Measurements from ENCODE around the gene DYNLT2B.

The DYNLT2B gene

DNA sequence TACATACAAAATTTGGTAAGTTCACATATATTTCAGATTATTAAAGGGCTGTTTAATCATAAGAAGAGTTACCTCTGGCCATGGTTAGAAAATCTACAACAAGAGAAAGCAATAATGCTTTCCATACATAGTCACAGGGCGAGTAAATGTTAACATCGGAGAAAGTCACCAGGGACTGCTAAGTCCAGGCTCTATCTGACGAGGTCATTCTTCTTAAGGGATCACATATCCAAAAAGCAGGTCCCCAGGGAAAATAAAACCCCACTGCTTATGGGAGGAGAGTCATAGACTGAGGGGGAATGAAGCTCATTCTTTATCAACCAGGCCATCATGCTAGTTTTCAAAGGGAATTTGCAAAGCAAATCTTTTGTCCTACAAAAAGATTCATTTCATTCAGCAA is 33.6 kb downstream of the DYNLT2B start:
- Histone ChIP-seq H3K4me3 (ENCODE audit: low read depth in 1 of 2, low read length in 1 of 2) (no peak overlapping the region), H3K4me1 (ENCODE audit: control insufficient read depth in 1 of 2, insufficient read depth in 1 of 2, low read depth in 1 of 2, low read length in 1 of 2) (peaks cover 51 to 53% of the 10 kb centered on the region in 2 experiments), H3K27ac (no peak overlapping the region), H3K36me3 (peaks cover 8% of the 10 kb centered on the region), H3K27me3 (no peaks in the 10 kb centered on the region), H3K9me3 (no peaks in the 10 kb centered on the region)
- TF ChIP-seq, protein P1, sequence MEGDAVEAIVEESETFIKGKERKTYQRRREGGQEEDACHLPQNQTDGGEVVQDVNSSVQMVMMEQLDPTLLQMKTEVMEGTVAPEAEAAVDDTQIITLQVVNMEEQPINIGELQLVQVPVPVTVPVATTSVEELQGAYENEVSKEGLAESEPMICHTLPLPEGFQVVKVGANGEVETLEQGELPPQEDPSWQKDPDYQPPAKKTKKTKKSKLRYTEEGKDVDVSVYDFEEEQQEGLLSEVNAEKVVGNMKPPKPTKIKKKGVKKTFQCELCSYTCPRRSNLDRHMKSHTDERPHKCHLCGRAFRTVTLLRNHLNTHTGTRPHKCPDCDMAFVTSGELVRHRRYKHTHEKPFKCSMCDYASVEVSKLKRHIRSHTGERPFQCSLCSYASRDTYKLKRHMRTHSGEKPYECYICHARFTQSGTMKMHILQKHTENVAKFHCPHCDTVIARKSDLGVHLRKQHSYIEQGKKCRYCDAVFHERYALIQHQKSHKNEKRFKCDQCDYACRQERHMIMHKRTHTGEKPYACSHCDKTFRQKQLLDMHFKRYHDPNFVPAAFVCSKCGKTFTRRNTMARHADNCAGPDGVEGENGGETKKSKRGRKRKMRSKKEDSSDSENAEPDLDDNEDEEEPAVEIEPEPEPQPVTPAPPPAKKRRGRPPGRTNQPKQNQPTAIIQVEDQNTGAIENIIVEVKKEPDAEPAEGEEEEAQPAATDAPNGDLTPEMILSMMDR (IDR thresholded peaks at IDR 0.05) = no peak

DNA sequence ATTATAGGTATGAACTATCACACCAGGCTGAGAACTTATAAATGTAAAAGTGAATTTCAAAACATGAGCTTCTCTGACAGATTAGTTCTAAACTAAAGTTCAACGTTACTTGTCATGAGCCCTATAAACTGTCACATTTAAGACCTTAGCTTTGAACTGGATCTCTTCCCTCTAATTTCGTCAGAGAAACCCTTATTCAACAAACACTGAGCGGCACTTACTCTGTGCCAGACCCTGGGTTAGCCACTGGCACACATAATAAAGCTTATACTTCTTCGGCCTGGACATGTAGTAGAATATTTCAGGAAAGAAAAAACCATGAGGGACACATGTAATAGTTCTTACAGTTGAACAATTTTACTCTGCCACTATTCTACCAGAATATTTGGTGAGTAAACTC is 36.1 kb downstream of the DYNLT2B start:
- no peaks in the 10 kb centered on the region for H3K9me3 ChIP-seq
- peak overlapping the region; percentile 44 for H3K27ac ChIP-seq
- H3K36me3 ChIP-seq = peaks cover 8% of the 10 kb centered on the region
- H3K4me1 ChIP-seq (ENCODE audit: control insufficient read depth in 1 of 2, insufficient read depth in 1 of 2, low read depth in 1 of 2, low read length in 1 of 2) = peaks cover 57 to 68% of the 10 kb centered on the region in 2 experiments
- no peak overlapping the region for H3K4me3 ChIP-seq (ENCODE audit: low read depth in 1 of 2, low read length in 1 of 2)
- TF ChIP-seq, protein P1 (IDR thresholded peaks at IDR 0.05) = no peak
- no peaks in the 10 kb centered on the region for H3K27me3 ChIP-seq

DNA sequence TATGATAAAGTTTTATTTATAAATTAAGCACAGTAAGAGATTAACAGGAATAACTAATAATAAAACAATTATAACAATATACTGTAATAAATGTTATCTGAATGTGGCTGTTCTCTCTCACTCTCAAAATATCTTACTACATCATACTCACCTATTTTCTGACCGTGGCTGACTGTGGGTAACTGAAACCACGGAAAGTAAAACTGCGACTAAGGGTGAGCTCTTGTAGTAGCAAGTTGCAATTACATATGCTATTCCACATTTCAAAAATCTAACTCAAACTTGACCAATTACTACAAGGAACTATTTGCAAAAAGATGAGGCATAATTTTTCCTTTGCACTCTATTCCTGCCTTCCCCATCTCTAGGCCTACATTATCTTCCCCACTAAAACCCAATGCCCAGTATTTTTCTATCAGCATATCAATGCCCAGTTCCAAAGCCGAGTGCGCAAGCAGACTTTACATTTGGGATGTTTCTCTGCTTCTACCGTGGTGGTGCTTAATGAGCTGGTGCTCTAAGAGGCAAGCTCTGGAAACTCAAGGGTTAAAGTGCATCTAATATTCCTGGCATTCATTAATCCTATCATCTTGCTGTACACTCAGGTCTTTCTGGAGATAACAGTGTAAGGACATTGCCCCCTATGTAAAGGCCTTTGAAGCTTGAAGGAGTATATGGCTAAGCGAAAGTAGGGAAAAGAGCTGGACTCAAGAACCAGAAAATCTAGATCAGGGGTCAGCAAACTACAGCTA is 37.2 kb downstream of the DYNLT2B start:
- Histone ChIP-seq H3K36me3 (peaks cover 8% of the 10 kb centered on the region), H3K4me1 (ENCODE audit: control insufficient read depth in 1 of 2, insufficient read depth in 1 of 2, low read depth in 1 of 2, low read length in 1 of 2) (peaks cover 46 to 59% of the 10 kb centered on the region in 2 experiments), H3K27ac (peak overlapping the region; percentile 44), H3K9me3 (no peaks in the 10 kb centered on the region), H3K27me3 (no peaks in the 10 kb centered on the region), H3K4me3 (ENCODE audit: low read depth in 1 of 2, low read length in 1 of 2) (no peak overlapping the region)
- TF ChIP-seq, protein P1 (IDR thresholded peaks at IDR 0.05) = no peak

DNA sequence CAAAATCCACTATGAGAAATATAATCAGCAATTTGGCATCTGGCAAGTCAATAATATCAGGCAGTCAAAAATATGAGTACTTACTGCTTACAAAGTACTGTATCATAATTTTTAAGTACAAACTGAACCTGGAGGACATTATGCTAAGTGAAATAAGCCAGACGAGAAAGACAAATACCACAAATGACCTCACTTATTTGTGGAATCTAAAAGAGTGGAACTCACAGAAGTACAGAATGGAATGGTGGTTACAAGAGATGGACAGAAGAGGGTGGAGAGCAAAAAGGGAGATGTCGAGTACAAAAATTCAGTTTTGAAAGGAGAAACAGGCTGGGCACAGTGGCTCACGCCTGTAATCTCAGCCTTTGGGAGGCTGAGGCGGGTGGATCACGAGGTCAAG is 42.9 kb downstream of the DYNLT2B start:
- Histone ChIP-seq H3K4me1 (ENCODE audit: control insufficient read depth in 1 of 2, insufficient read depth in 1 of 2, low read depth in 1 of 2, low read length in 1 of 2) (peaks cover 26 to 29% of the 10 kb centered on the region in 2 experiments), H3K9me3 (no peaks in the 10 kb centered on the region), H3K4me3 (ENCODE audit: low read depth in 1 of 2, low read length in 1 of 2) (no peak overlapping the region), H3K27ac (no peak overlapping the region), H3K27me3 (no peaks in the 10 kb centered on the region), H3K36me3 (peaks cover 29% of the 10 kb centered on the region)
- TF ChIP-seq, protein P1 (IDR thresholded peaks at IDR 0.05) = no peak

DNA sequence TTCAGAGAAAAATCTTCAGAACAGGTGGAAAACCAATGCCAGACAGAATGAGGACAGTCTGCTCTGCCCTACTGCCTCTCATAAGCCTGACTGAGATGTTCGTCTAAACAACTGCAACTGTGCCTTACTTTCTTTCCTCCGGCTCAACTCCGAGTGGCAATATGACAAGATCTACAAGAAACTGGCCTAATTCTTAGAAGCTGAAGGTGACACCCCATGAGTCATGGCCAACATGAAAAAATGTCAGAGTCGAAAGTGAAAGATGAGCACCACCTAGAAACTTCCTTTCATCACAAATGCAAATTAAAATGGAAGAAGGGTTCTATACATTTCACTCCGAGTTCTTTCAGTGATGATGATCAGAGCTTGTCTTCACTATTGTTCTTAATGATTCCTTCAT is 43.5 kb downstream of the DYNLT2B start:
- TF ChIP-seq, protein P1 (IDR thresholded peaks at IDR 0.05) = no peak
- Histone ChIP-seq H3K9me3 (no peaks in the 10 kb centered on the region), H3K4me1 (ENCODE audit: control insufficient read depth in 1 of 2, insufficient read depth in 1 of 2, low read depth in 1 of 2, low read length in 1 of 2) (peaks cover 20 to 24% of the 10 kb centered on the region in 2 experiments), H3K27me3 (no peaks in the 10 kb centered on the region), H3K27ac (no peak overlapping the region), H3K4me3 (ENCODE audit: low read depth in 1 of 2, low read length in 1 of 2) (no peak overlapping the region), H3K36me3 (peaks cover 33% of the 10 kb centered on the region)
